HepG2 (cell line): ENCODE data around the gene LCN1. TPM values are rescaled to one million over a fixed set of nuclear protein-coding genes. Genes with fewer than 3 reads are reported as not detected.

Source experiments
- ATAC-seq: fragments of 200-7000 bp; cut with Tn5 transposase; 3 replicates; pipeline ENCODE4 v1.9.1; 2020; ENCODE audit warnings: mild to moderate bottlenecking, moderate library complexity
- BruUV-seq: library from RNA; stranded (reverse); fragments of 400-500 nt; replicated peaks from 2 replicates; lab custom pipeline; 2021; lab: Mats Ljungman, UMichigan
- CTCF ChIA-PET: fragments of 300-600 bp; formaldehyde crosslinking; extraction: SDS; loops from one replicate; lab custom pipeline; 2021; ENCODE audit warnings: low total read pairs, inconsistent platforms, low intra/inter-chr PET ratio; lab: Yijun Ruan, JAX
- POLR2A ChIA-PET: fragments of 350-600 bp; sonication (Branson Sonifier 250); formaldehyde crosslinking; loops from one replicate; lab custom pipeline; 2020; ENCODE audit warnings: antibody characterized with exemption, inconsistent platforms; lab: Yijun Ruan, JAX
- DNase-seq: peaks from one replicate; pipeline ENCODE4 v3.0.0-alpha.2; 2015; ENCODE audit warnings: low spot score
- FAIRE-seq: peaks from 3 replicates; lab custom pipeline; 2011; peaks lifted over from hg19 to GRCh38; lab: Jason Lieb, UNC
- H2AFZ ChIP-seq: one replicate; pipeline ENCODE4 v1.6.1; 2011; ENCODE audit warnings: low read length, inconsistent platforms
- H3K27ac ChIP-seq: fragments of 300-600 bp; 3 replicates; pipeline ENCODE4 v1.8.0; 2011; ENCODE audit warnings: mixed run types, mild to moderate bottlenecking, mixed read lengths, low read length, inconsistent platforms; ENCODE audit not compliant: insufficient read depth; ENCODE audit errors: extremely low read length
- H3K27me3 ChIP-seq, 2 experiments: fragments of 200-600 bp in 1 of 2; 2 replicates in 1 of 2; 3 replicates in 1 of 2; pipeline versions ENCODE4 v1.6.0 to v1.8.0; 2011; ENCODE audit warnings: low read length in 2 of 2, mild to moderate bottlenecking in 2 of 2, moderate library complexity in 2 of 2, inconsistent platforms in 1 of 2; ENCODE audit not compliant: insufficient read depth in 2 of 2, control insufficient read depth in 1 of 2
- H3K36me3 ChIP-seq, 2 experiments: fragments of 200-600 bp in 1 of 2; replicated peaks in 1 of 2; 2 replicates in 1 of 2; 3 replicates in 1 of 2; pipeline versions ENCODE4 v1.5.1 to v1.8.0; 2011; ENCODE audit warnings: low read length in 2 of 2, inconsistent platforms in 1 of 2; ENCODE audit not compliant: insufficient read depth in 2 of 2, control insufficient read depth in 1 of 2
- H3K4me1 ChIP-seq: 2 replicates; pipeline ENCODE4 v1.5.1; 2012; ENCODE audit warnings: low read length, inconsistent platforms; ENCODE audit not compliant: insufficient read depth
- H3K4me2 ChIP-seq: 2 replicates; pipeline ENCODE4 v1.6.0; 2011; ENCODE audit warnings: low read depth, low read length, inconsistent platforms
- H3K4me3 ChIP-seq, 3 experiments: fragments of 200-600 bp in 1 of 3; sonication (generic), shearing (Covaris generic) in 1 of 3; replicated peaks in 1 of 3; 2 replicates each; pipeline ENCODE4 v1.5.1; 2011 to 2016; ENCODE audit warnings: low read length in 3 of 3, inconsistent platforms in 2 of 3, low read depth in 2 of 3, mild to moderate bottlenecking in 2 of 3, control low read depth in 1 of 3, mixed read lengths in 1 of 3; ENCODE audit not compliant: insufficient read depth in 1 of 3
- H3K79me2 ChIP-seq: one replicate; pipeline ENCODE4 v1.6.1; 2011; ENCODE audit warnings: low read length, inconsistent platforms; ENCODE audit not compliant: insufficient read depth
- H3K9ac ChIP-seq: 2 replicates; pipeline ENCODE4 v1.6.0; 2011; ENCODE audit warnings: mild to moderate bottlenecking, low read depth, low read length, inconsistent platforms; ENCODE audit not compliant: insufficient read depth
- H3K9me3 ChIP-seq: 2 replicates; pipeline ENCODE4 v1.5.1; 2012; ENCODE audit warnings: mild to moderate bottlenecking, low read length
- H4K20me1 ChIP-seq: 2 replicates; pipeline ENCODE4 v1.6.0; 2011; ENCODE audit warnings: inconsistent platforms, mild to moderate bottlenecking, low read length, moderate library complexity; ENCODE audit not compliant: insufficient read depth
- ATF4 ChIP-seq, 2 experiments: fragments of 450-650 bp in 1 of 2; sonication (generic) in 1 of 2; formaldehyde crosslinking; IDR thresholded peaks; 2 replicates each; pipeline versions ENCODE4 v1.5.0 to v1.8.0; 2020 to 2022; ENCODE audit warnings: mild to moderate bottlenecking in 1 of 2, missing genetic modification reagents in 1 of 2
- FOXC1 ChIP-seq: sonication (generic); formaldehyde crosslinking; IDR thresholded peaks from 2 replicates; pipeline ENCODE4 v1.8.0; 2022; ENCODE audit warnings: mild to moderate bottlenecking, missing genetic modification reagents, borderline replicate concordance
- FOXM1 ChIP-seq: sonication (generic); formaldehyde crosslinking; IDR thresholded peaks from 2 replicates; pipeline ENCODE4 v1.5.0; 2020; ENCODE audit warnings: missing genetic modification reagents
- NFE2L2 ChIP-seq: fragments of 150-350 bp; IDR thresholded peaks from 2 replicates; pipeline ENCODE4 v1.6.1; 2014; ENCODE audit warnings: low read length
- NKX3-1 ChIP-seq: sonication (generic); formaldehyde crosslinking; IDR thresholded peaks from 2 replicates; pipeline ENCODE4 v1.5.0; 2020; ENCODE audit warnings: missing genetic modification reagents
- ZBTB40 ChIP-seq, 2 experiments: fragments of 450-650 bp in 1 of 2; sonication (generic) in 1 of 2; formaldehyde crosslinking in 1 of 2; IDR thresholded peaks; 2 replicates each; pipeline versions ENCODE4 v1.6.1 to v1.8.0; 2016 to 2022; ENCODE audit warnings: antibody characterized with exemption in 1 of 2, mild to moderate bottlenecking in 1 of 2, missing genetic modification reagents in 1 of 2
- ZNF512B ChIP-seq: sonication (generic); formaldehyde crosslinking; IDR thresholded peaks from 2 replicates; pipeline ENCODE4 v1.5.1; 2020; ENCODE audit warnings: missing genetic modification reagents, mild to moderate bottlenecking, borderline replicate concordance
- ZNF703 ChIP-seq: sonication (generic); formaldehyde crosslinking; IDR thresholded peaks from 2 replicates; pipeline ENCODE4 v1.5.1; 2020; ENCODE audit warnings: missing genetic modification reagents, mild to moderate bottlenecking, moderate library complexity, borderline replicate concordance
- ZNF724P ChIP-seq: sonication (generic); formaldehyde crosslinking; IDR thresholded peaks from 2 replicates; pipeline ENCODE4 v1.8.0; 2022; ENCODE audit warnings: missing genetic modification reagents, borderline replicate concordance
- ZNF772 ChIP-seq: sonication (generic); formaldehyde crosslinking; IDR thresholded peaks from 2 replicates; pipeline ENCODE4 v1.5.0; 2020; ENCODE audit warnings: mild to moderate bottlenecking, missing genetic modification reagents
- WGBS: methylation state at CpG from one replicate; pipeline ENCODE4 v1.1.6; 2017; ENCODE audit warnings: low lambda C conversion rate; 5-methylcytosine and 5-hydroxymethylcytosine counted together
- in situ Hi-C: cut with HindIII; loops from 2 replicates; pipeline ENCODE4 v1.10.0; 2017; ENCODE audit warnings: low pct_unique_long_range_greater_than_20kb; ENCODE audit not compliant: extremely low pct_ligation_motif_present
- intact Hi-C: fragments of 100-400 bp; cut with micrococcal nuclease; formaldehyde crosslinking; loops from one replicate; pipeline ENCODE4 v1.10.0; 2022; ENCODE audit not compliant: unreplicated experiment
- polyA plus RNA-seq, 8 experiments: library from polyadenylated mRNA; depleted of rRNA in 3 of 8; stranded (reverse) in 7 of 8; unstranded in 1 of 8; fragments of >200 nt; fragmentation: Illumina TruSeq in 4 of 8; extraction: Trizol in 4 of 8; gene quantifications; 2 replicates each; pipeline versions ENCODE4 v1.2.1 to v1.2.3, GENCODE V29; 2011 to 2016; ENCODE audit warnings: low read depth in 4 of 8, missing spikeins in 1 of 8, mixed read lengths in 1 of 8; ENCODE audit not compliant: insufficient read depth in 1 of 8
- total RNA-seq, 5 experiments: library from RNA; depleted of rRNA; stranded (reverse); fragments of >200 nt; fragmentation: Illumina TruSeq; extraction: Trizol; gene quantifications; 2 replicates each; pipeline ENCODE4 v1.2.3, GENCODE V29; 2016; ENCODE audit warnings: low read depth in 1 of 5

LCN1 gene
- total and polyA plus RNA-seq, 2 of the 13 experiments (the other 11 are each of a cell fraction or from before 2014, with no cell fraction given): not detected

- H3K4me1 ChIP-seq: peaks cover 24% of the 10 kb centered on the region
- peak overlapping the region; percentile 80 to 96 (median 92) for H3K4me3 ChIP-seq
- no peaks in the 10 kb centered on the region for H3K27me3 ChIP-seq
- ATAC-seq: peak; percentile 18
- FAIRE-seq: no peak
- intact Hi-C loops: loop anchor here (2.0 kb wide), 1 partner anchor 19 kb away; no protein-coding TSS in a partner anchor
- 2% methylated on average over 10 of the region's 29 CpGs for WGBS
- no peaks in the 10 kb centered on the region for H3K9me3 ChIP-seq
- in situ Hi-C loops: no loop called here
- ChIA-PET CTCF (no interaction called here), POLR2A (interaction anchor here (1.1 to 2.3 kb wide), 2 partner anchors 9 to 20 kb away, joined by 6 to 12 read pairs; no protein-coding TSS in a partner anchor)
- H3K27ac ChIP-seq: peak overlapping the region; percentile 37
- H3K79me2 ChIP-seq: peaks cover 10% of the 10 kb centered on the region
- peaks cover 16% of the 10 kb centered on the region for H4K20me1 ChIP-seq
- BruUV-seq: no TSS peak
- H3K36me3 ChIP-seq: peaks cover 13 to 25% of the 10 kb centered on the region in 2 experiments
- peak overlapping the region; percentile 89 for H3K9ac ChIP-seq
- DNase-seq: no peak
- H2AFZ ChIP-seq: no peak overlapping the region
- peak overlapping the region; percentile 99 for H3K4me2 ChIP-seq
- TF ChIP-seq NFE2L2 (no peak), ZNF703 (CRISPR knock-in tag) (peak; percentile 92; the same call in 1 of the 2 replicates), ZBTB40 (IDR thresholded peaks at IDR 0.05) (no peak), ZBTB40 (CRISPR knock-in tag; IDR thresholded peaks at IDR 0.05) (no peak), FOXC1 (CRISPR knock-in tag) (0 out of 2 replicates have a peak, but pooled peaks have one; percentile 21), ZNF724P (CRISPR knock-in tag) (0 out of 2 replicates have a peak, but pooled peaks have one; percentile 26), ATF4 (CRISPR knock-in tag; IDR thresholded peaks at IDR 0.05) (no peak), NKX3-1 (0 out of 2 replicates have a peak, but pooled peaks have one; percentile 19), ZNF512B (CRISPR knock-in tag) (no peak), FOXM1 (CRISPR knock-in tag) (0 out of 2 replicates have a peak, but pooled peaks have one; percentile 6), ZNF772 (CRISPR knock-in tag) (peak; percentile 4; the same call in 1 of the 2 replicates)
Measured at GRCh38 chr9:135500071-135500524, 21.1 kb upstream of the LCN1 start.
